ENCODE measurements around the gene ADARB2.

ADARB2 gene

DNA sequence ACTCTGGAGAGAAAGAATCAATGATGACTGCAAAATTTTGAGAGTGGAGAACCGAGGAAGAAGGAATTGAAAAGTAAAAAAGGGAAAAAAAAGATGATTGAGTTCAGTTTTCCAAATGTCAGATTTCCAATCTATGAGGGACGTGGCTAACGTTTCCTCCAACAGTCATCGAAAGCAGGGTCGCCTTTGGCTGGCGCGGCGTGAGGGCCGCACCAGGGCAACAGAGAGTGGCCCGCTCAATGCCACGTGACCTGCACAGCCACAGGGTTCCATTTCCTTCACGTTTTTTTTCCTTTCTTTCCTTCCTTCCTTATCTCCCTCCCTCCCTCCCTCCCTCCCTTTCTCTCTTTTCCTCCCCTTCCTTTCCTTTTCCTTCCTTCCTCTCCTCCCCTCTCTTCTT lies 579.3 kb downstream of the ADARB2 start:
- POLR2A ChIA-PET, result no interaction called here
- TF ChIP-seq CTCF (IDR thresholded peaks at IDR 0.05; ENCODE audit: insufficient read depth, low read length, missing control alignments), result no peak
- no peak for DNase-seq (ENCODE audit: low read depth, low spot score)
- H3K4me3 ChIP-seq (ENCODE audit: low read depth, low read length), result no peak overlapping the region
- CTCF ChIA-PET, result interaction anchor here (0.6 kb wide), 1 partner anchor 39 kb away, joined by 3 read pairs; no protein-coding TSS in a partner anchor

DNA sequence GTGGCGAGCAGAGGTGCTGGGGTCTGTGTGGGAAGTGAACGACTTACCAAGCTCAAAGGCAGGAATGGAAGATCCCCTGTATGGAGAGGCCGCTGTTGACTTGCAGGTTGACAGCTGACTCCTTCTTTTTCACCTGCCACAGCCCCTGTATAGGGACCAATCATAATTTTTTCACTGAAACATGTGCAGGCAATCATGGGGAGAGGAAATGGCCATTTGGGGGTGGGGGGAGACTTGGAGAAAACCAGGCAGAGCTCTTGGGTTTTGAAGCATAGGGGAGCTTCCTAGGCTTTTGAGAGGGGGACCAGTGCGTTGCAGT lies 579.8 kb downstream of the ADARB2 start:
- TF ChIP-seq CTCF (IDR thresholded peaks at IDR 0.05; ENCODE audit: insufficient read depth, low read length, missing control alignments), result no peak
- no peak overlapping the region for H3K4me3 ChIP-seq (ENCODE audit: low read depth, low read length)
- no peak for DNase-seq (ENCODE audit: low read depth, low spot score)
- POLR2A ChIA-PET, result no interaction called here
- CTCF ChIA-PET, result interaction anchor here (0.6 kb wide), 1 partner anchor 39 kb away, joined by 3 read pairs; no protein-coding TSS in a partner anchor

- ChIA-PET CTCF (no interaction called here), POLR2A (no interaction called here)
- H3K4me3 ChIP-seq (ENCODE audit: low read depth, low read length), result no peak overlapping the region
- DNase-seq (ENCODE audit: low read depth, low spot score), result no peak
- no peak for TF ChIP-seq CTCF (IDR thresholded peaks at IDR 0.05; ENCODE audit: insufficient read depth, low read length, missing control alignments)
Observed at GRCh38 chr10:1156921-1157614, 580.3 kb downstream of the ADARB2 start.

DNA sequence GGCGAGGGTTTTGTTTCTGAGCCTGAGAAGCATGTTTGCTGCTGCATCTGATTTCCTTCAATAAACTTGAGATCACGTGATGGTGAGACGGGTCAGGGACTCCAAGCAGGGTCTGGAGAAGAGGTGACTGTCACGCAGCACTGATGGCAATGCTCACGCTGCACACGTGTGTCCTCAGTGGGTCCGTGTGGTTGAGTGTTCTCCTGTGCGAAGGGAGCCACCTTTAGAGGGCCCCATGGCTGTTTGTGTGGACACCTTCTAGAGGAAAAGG lies 580.8 kb downstream of the ADARB2 start:
- ChIA-PET CTCF (no interaction called here), POLR2A (no interaction called here)
- H3K4me3 ChIP-seq (ENCODE audit: low read depth, low read length), result no peak overlapping the region
- DNase-seq (ENCODE audit: low read depth, low spot score), result no peak
- no peak for TF ChIP-seq CTCF (IDR thresholded peaks at IDR 0.05; ENCODE audit: insufficient read depth, low read length, missing control alignments)

- DNase-seq (ENCODE audit: low read depth, low spot score), result no peak
- ChIA-PET POLR2A (no interaction called here), CTCF (no interaction called here)
- no peak overlapping the region for H3K4me3 ChIP-seq (ENCODE audit: low read depth, low read length)
- no peak for TF ChIP-seq CTCF (IDR thresholded peaks at IDR 0.05; ENCODE audit: insufficient read depth, low read length, missing control alignments)
Observed at GRCh38 chr10:1155791-1156615, 581.3 kb downstream of the ADARB2 start.

DNA sequence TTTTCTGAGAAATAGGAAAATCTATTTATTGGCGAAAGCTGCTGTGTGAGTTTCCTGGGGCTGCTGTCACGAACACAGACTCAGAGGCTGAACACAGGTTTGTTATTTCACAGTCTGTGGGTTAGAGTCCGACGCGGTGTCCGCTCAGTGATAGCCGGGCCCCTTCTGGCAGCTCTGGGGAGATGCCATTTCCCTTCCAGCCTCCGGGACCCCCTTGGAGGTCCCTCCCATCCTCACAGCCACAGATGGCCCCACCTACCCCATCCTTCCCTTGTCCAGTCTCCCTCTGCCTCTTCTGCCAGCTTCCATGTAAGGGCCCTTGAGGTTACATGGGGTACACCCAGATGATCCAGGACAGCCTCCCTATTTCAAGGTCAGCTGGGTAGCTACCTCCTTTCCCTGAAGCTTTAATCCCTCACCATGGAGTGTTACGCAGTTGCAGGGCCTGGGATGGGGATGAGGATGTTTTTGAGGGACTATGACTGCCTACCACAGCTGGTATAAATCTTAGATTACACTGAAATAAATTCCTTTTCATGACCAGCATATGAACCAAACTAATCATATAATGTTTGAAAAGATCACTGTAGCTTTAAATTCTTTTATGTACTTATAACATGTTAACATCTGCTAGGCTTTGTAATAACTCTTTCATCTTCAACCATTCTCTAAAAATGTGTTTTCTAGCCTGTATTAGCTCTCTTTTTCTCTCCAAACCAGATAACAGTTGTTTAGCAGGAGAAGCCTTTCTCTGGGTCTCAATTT lies 582.6 kb downstream of the ADARB2 start:
- ChIA-PET CTCF (no interaction called here), POLR2A (no interaction called here)
- TF ChIP-seq CTCF (IDR thresholded peaks at IDR 0.05; ENCODE audit: insufficient read depth, low read length, missing control alignments), result no peak
- no peak overlapping the region for H3K4me3 ChIP-seq (ENCODE audit: low read depth, low read length)
- no peak for DNase-seq (ENCODE audit: low read depth, low spot score)

Measured in AG04449 (cell line).